OCI-LY3 (cell line): Measurements from ENCODE around the gene PKNOX1.

ENCODE experiments used
- CTCF ChIP-seq: fragments of 200-600, 300-600 bp; sonication (generic); IDR thresholded peaks from 2 replicates; pipeline ENCODE4 v1.5.1; 2014; ENCODE audit warnings: antibody characterized with exemption, low read length, low read depth
- EZH2phosphoT487 ChIP-seq: fragments of 200-600 bp; shearing (Covaris generic); IDR thresholded peaks from 2 replicates; pipeline ENCODE4 v1.6.1; 2018; ENCODE audit warnings: antibody characterized with exemption, mixed run types, low read depth

- TF ChIP-seq CTCF (no peak), EZH2phosphoT487 (no peak)
Measured at GRCh38 chr21:42983103-42983502, 8.7 kb downstream of the PKNOX1 start.
